ENCODE data around the gene ADAM12.

DNA sequence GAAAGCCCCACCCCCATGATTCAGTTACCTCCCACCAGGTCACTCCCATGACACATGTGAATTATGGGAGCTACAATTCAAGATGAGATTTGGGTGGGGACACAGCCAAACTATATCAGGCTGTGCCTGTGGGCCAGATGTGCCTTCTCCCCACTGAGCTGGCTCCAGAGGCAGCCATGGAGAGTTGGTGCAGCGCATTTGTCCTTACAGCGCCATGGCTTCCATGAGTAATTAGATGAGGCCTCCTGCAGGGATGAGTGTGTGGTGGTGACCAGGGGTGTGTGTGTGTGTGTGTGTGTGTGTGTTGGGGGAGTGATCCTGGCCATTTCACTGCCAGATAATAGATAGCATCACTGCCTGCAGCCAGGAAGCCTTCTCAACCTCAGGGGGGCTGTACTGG is 397.3 kb downstream of the ADAM12 start:
- TF ChIP-seq POLR2AphosphoS5 (IDR thresholded peaks at IDR 0.05; ENCODE audit: borderline replicate concordance, low read depth, low read length) (no peak), EZH2 (IDR thresholded peaks at IDR 0.05) (no peak)

Measured in SK-N-MC (cell line).